ENCODE data around the gene RHEB. TPM values are rescaled to one million over a fixed set of nuclear protein-coding genes. Genes with fewer than 3 reads are reported as not detected.

The RHEB gene
- total and polyA plus RNA-seq, 2 donors (not counting 3 experiments of a cell fraction or from before 2014, with no cell fraction given), result 59.4 to 108 TPM

- CTCF ChIA-PET, result no interaction called here
- dilution Hi-C loops (cut with MboI; ENCODE audit: extremely low pct_ligation_motif_present, low sequenced_read_pairs), result no loop called here
- Histone ChIP-seq H3K4me1 (ENCODE audit: control insufficient read depth, extremely low read depth, insufficient read depth, low read length) (no peaks in the 10 kb centered on the region), H3K27me3 (ENCODE audit: control insufficient read depth in 2 of 2, insufficient read depth in 2 of 2, low read length in 2 of 2) (peaks cover 7 to 25% of the 10 kb centered on the region in 2 experiments), H4K20me1 (replicated peaks; ENCODE audit: control insufficient read depth, extremely low read depth, insufficient read depth, low read length) (no peaks in the 10 kb centered on the region), H3K9me1 (replicated peaks; ENCODE audit: control insufficient read depth, extremely low read depth, insufficient read depth, low read length) (no peaks in the 10 kb centered on the region), H2AFZ (ENCODE audit: low read depth, low read length) (no peak overlapping the region), H3K9ac (replicated peaks; ENCODE audit: extremely low read depth, insufficient read depth, low read length) (no peak overlapping the region), H3K4me2 (ENCODE audit: insufficient read depth, low read length) (no peak overlapping the region), H3K4me3 (replicated peaks in 1 of 3; ENCODE audit: insufficient read depth in 1 of 3, low read depth in 1 of 3, low read length in 3 of 3) (no peak overlapping the region), H3K27ac (ENCODE audit: insufficient read depth, low read depth, low read length) (no peak overlapping the region), H3K36me3 (ENCODE audit: control insufficient read depth in 2 of 2, extremely low read depth in 1 of 2, insufficient read depth in 2 of 2, low read length in 2 of 2) (no peaks in the 10 kb centered on the region), H3K79me2 (ENCODE audit: control insufficient read depth, insufficient read depth, low read length) (no peaks in the 10 kb centered on the region), H3K9me3 (replicated peaks; ENCODE audit: control insufficient read depth, insufficient read depth, low read length) (no peaks in the 10 kb centered on the region)
- POLR2A ChIA-PET, result no interaction called here
- BruUV-seq (replicated peaks), result no TSS peak
- no peak for TF ChIP-seq POLR2AphosphoS5 (IDR thresholded peaks at IDR 0.05; ENCODE audit: insufficient read depth, low read depth, low read length)
- TF ChIP-seq POLR2A (IDR thresholded peaks at IDR 0.05; ENCODE audit: low read depth, low read length), result no peak
- no peak for TF ChIP-seq MYC (IDR thresholded peaks at IDR 0.05; ENCODE audit: low read depth, low read length)
- no peak for TF ChIP-seq JUN (IDR thresholded peaks at IDR 0.05; ENCODE audit: borderline replicate concordance, insufficient read depth, insufficient read length, low read depth)
- TF ChIP-seq FOS (IDR thresholded peaks at IDR 0.05; ENCODE audit: borderline replicate concordance, insufficient read depth, low read length), result no peak
- TF ChIP-seq, protein P1, sequence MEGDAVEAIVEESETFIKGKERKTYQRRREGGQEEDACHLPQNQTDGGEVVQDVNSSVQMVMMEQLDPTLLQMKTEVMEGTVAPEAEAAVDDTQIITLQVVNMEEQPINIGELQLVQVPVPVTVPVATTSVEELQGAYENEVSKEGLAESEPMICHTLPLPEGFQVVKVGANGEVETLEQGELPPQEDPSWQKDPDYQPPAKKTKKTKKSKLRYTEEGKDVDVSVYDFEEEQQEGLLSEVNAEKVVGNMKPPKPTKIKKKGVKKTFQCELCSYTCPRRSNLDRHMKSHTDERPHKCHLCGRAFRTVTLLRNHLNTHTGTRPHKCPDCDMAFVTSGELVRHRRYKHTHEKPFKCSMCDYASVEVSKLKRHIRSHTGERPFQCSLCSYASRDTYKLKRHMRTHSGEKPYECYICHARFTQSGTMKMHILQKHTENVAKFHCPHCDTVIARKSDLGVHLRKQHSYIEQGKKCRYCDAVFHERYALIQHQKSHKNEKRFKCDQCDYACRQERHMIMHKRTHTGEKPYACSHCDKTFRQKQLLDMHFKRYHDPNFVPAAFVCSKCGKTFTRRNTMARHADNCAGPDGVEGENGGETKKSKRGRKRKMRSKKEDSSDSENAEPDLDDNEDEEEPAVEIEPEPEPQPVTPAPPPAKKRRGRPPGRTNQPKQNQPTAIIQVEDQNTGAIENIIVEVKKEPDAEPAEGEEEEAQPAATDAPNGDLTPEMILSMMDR (IDR thresholded peaks at IDR 0.05; ENCODE audit: extremely low read depth in 1 of 2, insufficient read depth in 1 of 2, low read depth in 1 of 2, low read length in 2 of 2), result no peak
- TF ChIP-seq GATA2 (IDR thresholded peaks at IDR 0.05; ENCODE audit: insufficient read depth, insufficient read length, low read depth, low read length), result no peak
- TF ChIP-seq EZH2 (IDR thresholded peaks at IDR 0.05; ENCODE audit: borderline replicate concordance, low read depth, low read length, severe bottlenecking), result no peak
- TF ChIP-seq, protein P2, sequence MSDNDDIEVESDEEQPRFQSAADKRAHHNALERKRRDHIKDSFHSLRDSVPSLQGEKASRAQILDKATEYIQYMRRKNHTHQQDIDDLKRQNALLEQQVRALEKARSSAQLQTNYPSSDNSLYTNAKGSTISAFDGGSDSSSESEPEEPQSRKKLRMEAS (IDR thresholded peaks at IDR 0.05; ENCODE audit: insufficient read depth, insufficient read length), result no peak
- intact Hi-C loops (cut with micrococcal nuclease), result no loop called here
- FAIRE-seq (no peak), DNase-seq (ENCODE audit: low read depth, low spot score) (no peak)
Observed at GRCh38 chr7:151540146-151540545, 20.5 kb upstream of the RHEB start.

Measured in endothelial cell of umbilical vein (primary cell).